NCI-H2107 (cell line): ENCODE data around the gene ASPDH.
"Not testable (repeated sequence)": the region's sequence is repeated elsewhere in the genome, so short reads cannot be mapped to it uniquely, and the experiment has no call there.

Experiments
- DNase-seq: peaks from one replicate; lab custom pipeline; 2025; lab: John Stamatoyannopoulos, UW

Gene ASPDH

GRCh38 chr19:50477751-50478515, 35.8 kb downstream of the ASPDH start:
- DNase-seq, result no peak

GRCh38 chr19:50476907-50477238, 36.8 kb downstream of the ASPDH start:
- DNase-seq, result no peak

GRCh38 chr19:50476224-50476906, 37.3 kb downstream of the ASPDH start, which contains the start of the genes EMC10 and GARIN5A:
Gene EMC10 (plus strand): TSS chr19:50476507. CDS start chr19:50476545, 38 bp downstream.
Gene GARIN5A (minus strand): TSS chr19:50476848. CDS start chr19:50476388, 460 bp downstream.
- peak; percentile 83 for DNase-seq

- no peak for DNase-seq
Observed at GRCh38 chr19:50475736-50476223, 37.9 kb downstream of the ASPDH start.

GRCh38 chr19:50475101-50475568, 38.6 kb downstream of the ASPDH start:
- DNase-seq, result no peak

- DNase-seq, result not testable (repeated sequence)
Observed at GRCh38 chr19:50473336-50473735, 40.4 kb downstream of the ASPDH start.

- no peak for DNase-seq
Observed at GRCh38 chr19:50468818-50469217, 44.9 kb downstream of the ASPDH start.

GRCh38 chr19:50467566-50467965, 46.1 kb downstream of the ASPDH start:
- DNase-seq, result no peak

GRCh38 chr19:50466706-50467039, 47.0 kb downstream of the ASPDH start:
- no peak for DNase-seq

GRCh38 chr19:50465986-50466705, 47.6 kb downstream of the ASPDH start:
- DNase-seq, result no peak

GRCh38 chr19:50465000-50465399, 48.7 kb downstream of the ASPDH start:
- DNase-seq, result no peak

- no peak for DNase-seq
Observed at GRCh38 chr19:50464348-50464747, 49.4 kb downstream of the ASPDH start.

- DNase-seq, result no peak
Observed at GRCh38 chr19:50462970-50463369, 50.7 kb downstream of the ASPDH start.
